ENCODE data around the gene ZXDC.

- TF ChIP-seq, protein P1, sequence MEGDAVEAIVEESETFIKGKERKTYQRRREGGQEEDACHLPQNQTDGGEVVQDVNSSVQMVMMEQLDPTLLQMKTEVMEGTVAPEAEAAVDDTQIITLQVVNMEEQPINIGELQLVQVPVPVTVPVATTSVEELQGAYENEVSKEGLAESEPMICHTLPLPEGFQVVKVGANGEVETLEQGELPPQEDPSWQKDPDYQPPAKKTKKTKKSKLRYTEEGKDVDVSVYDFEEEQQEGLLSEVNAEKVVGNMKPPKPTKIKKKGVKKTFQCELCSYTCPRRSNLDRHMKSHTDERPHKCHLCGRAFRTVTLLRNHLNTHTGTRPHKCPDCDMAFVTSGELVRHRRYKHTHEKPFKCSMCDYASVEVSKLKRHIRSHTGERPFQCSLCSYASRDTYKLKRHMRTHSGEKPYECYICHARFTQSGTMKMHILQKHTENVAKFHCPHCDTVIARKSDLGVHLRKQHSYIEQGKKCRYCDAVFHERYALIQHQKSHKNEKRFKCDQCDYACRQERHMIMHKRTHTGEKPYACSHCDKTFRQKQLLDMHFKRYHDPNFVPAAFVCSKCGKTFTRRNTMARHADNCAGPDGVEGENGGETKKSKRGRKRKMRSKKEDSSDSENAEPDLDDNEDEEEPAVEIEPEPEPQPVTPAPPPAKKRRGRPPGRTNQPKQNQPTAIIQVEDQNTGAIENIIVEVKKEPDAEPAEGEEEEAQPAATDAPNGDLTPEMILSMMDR (IDR thresholded peaks at IDR 0.05) = no peak
- TF ChIP-seq ZFX (IDR thresholded peaks at IDR 0.05; ENCODE audit: borderline replicate concordance) = no peak
Observed at GRCh38 chr3:126474498-126475412, 936 bp downstream of the ZXDC start.

All from 22Rv1 (cell line).